Stimulated activated CD8-positive, alpha-beta memory T cell treated with anti-CD3 and anti-CD28 coated beads, Interleukin-4, amount 100 ng/mL, for 48 hours (primary cell): ENCODE results near the gene FADS1.

Source experiments
- DNase-seq: peaks from one replicate; pipeline ENCODE4 v3.0.0-alpha.2; 2020

Gene FADS1

GRCh38 chr11:61793083-61793828, 23.5 kb downstream of the FADS1 start:
- DNase-seq, result peak; percentile 38

GRCh38 chr11:61792310-61793082, 24.3 kb downstream of the FADS1 start, which contains the start of the genes FEN1 and TMEM258:
Gene FEN1 (plus strand): TSS chr11:61792911. CDS start chr11:61795362, 2,451 bp downstream.
Gene TMEM258 (minus strand): TSS chr11:61792599. CDS start chr11:61792558, 41 bp downstream.
- peak; percentile 92 for DNase-seq

DNA sequence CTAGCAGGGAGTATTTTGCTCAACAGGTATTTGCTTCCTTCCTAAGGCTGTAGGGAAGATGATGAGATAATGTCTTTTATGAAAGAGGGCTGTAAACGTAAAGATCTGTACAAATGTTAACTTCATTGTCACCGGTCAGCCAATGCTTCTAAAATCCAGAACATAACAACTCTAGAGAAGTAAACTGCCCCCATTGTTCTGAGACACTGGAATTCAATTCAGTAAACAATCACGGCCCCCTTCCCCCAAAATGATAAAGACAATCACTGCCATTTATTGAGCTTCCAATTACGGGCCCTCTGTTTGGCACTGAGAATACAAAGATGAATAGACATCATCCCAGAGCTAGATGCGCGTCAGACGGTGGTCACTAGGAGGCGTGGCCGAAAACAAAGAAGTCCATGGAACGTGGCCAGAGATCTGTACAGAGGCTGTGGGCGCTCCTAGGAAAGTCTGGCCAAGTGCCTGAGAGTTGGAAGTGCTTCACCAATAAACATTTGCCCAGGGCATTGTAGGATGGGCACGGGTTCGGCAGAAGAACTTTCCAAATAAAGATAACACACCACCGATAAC, 25.0 kb downstream of the FADS1 start:
- peak; percentile 67 for DNase-seq

- no peak for DNase-seq
Observed at GRCh38 chr11:61787928-61788491, 28.8 kb downstream of the FADS1 start.

DNA sequence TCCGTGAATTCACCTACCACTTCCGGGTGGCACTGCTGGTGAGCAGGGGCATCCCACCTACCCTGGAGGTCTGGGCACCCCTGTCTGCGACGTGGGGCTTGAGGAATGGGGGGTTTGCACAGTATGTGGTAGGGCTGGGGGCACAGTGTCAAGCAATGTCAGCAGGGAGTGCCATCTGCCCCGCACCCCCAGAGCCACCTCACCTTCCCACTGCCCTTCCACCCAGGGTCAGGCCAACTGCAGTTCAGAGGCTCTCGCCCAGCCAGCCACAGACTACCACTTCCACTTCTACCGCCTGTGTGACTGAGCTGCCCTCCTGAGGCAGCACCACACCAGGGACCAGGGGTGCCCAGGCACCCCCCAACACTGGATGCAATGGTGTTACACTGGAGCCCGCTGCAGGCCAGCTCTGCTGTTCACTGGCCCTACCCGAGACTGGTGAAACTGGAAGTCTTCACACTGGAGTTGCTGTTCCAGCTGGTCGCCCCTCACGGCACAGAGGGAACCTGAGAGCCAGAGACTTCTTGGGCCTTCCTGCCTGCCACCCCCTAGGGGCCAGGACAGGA, 30.9 kb downstream of the FADS1 start:
- no peak for DNase-seq

- DNase-seq, result no peak
Observed at GRCh38 chr11:61784506-61784805, 32.3 kb downstream of the FADS1 start.

DNA sequence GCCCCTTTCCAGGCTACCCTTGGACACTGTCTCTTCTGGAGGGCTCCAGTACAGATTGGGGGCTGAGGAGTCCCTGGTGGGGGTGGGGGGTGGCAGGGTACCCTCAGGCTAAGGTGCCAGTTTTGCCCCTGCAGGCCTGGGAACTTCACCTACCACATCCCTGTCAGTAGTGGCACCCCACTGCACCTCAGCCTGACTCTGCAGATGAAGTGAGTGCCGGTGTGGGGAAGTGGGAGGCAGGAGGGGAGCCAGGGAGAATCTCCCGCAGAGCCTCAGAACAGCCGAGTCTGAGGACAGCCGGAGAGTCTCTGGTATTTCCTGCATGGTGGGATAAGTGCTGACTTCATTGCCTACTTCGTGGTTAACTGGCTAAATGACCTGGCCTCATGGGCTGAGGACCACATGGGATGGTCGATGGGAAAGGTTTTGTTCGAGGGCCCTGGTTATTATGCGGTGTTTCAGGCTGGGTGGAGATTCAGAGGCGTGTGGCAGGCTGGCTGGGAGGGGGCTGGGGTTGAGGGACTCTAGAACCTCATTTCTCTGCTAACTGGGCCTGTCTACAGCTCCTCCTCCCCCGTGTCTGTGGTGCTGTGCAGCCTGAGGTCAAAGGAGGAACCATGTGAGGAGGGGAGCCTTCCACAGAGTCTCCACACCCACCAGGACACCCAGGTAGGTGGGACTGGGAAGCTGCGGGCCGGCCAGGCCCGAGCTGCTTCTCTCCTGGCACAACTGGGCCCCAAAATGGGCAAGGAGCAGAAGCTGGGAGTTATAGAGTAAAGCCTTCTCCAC, 32.9 kb downstream of the FADS1 start:
- no peak for DNase-seq

- DNase-seq, result no peak
Observed at GRCh38 chr11:61782841-61783240, 34.0 kb downstream of the FADS1 start.

GRCh38 chr11:61782299-61782698, 34.5 kb downstream of the FADS1 start:
- DNase-seq, result no peak

DNA sequence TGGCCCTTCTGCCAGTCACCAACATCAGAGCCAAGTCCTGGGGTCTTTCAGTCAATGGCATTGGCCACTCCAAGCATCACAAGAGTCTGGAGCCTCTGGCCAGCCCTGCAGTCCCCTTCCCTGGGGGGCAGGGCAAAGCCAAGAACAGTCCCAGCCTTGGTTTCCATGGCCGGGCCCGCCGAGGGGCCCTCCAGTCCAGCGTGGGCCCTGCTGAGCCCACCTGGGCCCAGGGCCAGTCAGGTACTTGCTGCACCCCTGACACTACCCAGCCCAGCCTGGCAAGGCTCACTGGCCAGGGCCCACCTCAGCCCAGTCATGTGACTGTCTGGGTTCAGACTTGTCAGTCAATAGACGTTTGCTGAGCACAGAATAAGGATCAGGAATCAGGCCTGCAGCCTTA, 35.2 kb downstream of the FADS1 start:
- DNase-seq, result no peak

DNA sequence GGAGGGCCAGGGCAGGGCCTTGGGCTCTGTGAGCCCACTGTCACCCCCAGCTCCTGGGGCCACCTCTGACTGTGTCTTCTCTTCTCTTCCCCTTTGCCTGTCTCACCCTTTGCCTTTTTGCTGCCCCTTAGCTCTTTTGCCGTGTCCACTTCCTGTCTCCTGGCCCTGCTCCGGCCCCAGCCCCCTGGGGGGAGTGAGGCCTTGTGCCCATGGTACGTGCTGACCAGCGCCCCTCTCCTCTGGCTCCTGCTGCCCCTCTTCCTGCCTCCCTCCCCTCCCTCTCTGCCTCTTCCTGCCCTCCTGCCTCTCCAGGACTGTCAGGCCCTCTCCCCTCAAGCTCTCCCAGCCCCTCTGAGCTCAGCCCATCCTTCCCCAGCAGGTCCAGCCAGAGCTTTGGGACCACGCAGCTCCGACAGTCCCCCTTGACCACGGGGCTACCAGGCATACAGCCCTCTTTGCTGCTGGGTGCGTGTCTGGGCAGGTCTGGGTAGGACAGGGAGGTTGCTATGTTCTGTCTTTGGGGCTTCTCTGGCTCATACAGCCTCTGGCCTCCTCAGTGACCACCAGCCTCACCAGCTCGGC, 36.1 kb downstream of the FADS1 start:
- DNase-seq, result no peak

DNA sequence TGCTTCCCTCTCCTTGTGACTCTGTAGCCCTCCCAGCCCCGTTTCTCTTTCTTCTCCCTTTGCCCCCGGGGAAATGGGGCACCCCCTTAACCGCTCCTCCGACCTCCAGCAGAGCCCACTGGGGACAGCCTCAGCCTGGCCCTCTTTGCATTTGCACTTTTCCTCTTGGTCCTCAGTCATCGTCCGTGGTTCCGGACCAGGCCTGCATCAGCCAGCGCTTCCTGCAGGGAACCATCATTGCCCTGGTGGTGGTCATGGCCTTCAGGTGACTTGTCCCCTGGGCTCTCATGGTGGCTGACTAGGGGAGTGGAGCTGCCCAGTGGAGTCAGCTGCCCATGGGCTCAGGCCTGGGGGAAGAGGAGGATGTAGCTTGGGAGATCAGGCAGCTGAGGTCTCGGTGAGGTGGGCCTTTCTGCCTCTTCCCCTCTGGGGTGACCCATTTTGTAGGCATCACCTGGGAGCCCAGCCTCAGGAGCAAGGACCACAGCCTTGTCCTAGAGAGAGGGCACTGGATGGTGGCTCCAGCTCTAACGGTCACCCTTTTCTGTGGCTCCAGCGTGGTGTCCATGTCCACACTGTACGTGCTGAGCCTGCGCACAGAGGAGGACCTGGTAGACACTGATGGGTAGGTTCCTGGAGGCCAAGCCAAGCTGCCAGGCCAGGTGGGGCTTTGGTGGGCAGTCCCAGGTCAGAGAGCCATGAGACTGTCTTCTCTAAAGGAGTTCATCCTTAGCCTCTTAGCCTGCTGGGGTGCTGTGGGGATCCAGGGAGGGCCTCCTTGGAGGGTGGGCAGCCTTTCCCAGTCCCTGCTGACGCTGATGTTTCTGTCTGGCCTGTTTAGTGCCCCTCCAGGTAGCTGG, 36.9 kb downstream of the FADS1 start:
- no peak for DNase-seq

DNA sequence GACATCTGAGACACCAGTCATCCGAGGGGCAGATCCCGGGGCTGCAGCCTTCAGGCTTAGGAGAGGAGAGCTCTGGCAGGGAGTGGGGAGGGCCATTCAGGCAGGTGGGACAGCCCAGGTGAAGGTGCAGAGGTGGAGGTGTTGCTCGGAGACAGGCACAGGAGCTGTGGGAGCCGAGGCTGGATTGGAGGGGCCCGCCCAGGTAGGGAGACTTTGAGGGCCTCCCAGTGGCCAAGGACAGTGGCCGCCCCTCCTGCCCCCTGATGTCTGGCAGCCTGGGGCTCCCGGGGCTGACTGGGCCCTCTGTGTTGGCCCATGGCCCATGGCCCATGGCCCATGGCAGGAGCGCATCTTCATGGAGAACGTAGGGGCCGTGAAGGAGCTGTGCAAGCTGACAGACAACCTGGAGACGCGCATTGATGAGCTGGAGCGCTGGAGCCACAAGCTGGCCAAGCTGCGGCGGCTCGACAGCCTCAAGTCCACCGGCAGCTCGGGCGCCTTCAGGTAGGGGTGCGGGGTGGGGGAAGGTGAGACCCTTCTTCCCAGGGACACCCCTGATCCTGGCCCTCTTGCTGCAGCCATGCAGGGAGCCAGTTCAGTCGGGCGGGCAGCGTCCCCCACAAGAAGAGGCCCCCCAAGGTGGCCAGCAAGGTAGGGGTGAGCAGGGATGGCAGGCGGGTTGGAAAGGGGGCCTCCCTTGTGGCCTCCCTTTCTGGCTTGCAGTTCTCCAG, 37.7 kb downstream of the FADS1 start:
- DNase-seq, result no peak

DNA sequence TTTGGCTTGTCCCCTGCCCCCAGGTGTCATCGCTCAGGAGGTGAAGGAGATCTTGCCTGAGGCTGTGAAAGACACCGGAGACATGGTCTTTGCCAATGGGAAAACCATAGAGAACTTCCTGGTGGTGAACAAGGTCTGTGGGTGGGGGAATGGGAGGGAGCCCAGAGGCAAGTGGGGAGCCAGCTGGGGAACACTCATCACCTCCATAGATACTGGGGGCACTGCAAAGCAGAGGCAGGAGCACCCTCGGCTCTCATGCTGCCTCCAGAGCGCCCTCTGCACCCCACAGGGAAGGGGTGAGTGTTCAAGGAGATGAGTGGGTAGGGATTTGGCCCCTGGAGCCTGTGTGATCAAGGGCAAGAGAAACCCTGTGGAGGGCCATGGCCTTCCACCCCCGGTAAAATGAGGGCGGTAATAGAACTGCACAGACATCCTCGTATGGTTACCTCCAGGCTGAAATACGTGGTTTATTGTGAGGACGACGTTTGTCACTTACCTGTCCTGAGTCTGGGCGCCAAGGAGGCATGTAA, 38.4 kb downstream of the FADS1 start:
- DNase-seq, result no peak

DNA sequence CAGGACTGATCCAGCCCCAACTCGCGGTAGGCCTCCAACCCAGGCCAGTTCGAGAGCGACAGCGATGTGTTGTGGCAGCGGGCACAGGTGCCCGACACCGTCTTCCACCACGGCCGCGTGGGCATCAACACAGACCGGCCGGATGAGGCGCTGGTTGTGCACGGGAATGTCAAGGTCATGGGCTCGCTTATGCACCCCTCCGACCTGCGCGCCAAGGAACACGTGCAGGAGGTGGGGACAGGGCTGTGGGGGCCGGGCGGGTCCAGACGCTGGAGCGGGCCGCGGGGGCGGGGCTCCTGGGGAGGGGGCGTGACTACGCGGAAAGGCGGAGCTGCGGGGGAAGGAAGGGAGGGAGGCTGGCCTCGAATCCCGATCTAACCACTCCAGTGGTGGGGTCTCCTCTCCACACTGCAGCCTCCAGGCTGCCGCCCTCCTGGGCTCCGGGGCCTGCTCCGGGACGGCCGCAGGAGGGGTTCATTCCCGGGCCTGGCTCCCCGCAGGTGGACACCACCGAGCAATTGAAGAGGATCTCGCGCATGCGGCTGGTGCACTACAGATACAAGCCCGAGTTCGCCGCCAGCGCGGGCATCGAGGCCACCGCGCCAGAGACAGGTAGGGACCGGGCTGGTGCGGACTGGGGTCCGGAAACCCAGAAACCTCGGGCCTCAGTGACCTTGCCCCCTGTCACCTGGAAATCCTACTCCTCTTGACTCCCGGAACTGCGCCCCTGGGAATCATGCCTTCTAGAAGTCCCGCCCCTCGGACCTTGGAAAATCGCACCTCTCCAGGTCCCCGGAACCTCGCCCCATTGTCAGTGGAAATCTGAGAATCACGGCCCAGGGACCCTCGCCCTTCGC, 39.3 kb downstream of the FADS1 start:
- peak; percentile 79 for DNase-seq

DNA sequence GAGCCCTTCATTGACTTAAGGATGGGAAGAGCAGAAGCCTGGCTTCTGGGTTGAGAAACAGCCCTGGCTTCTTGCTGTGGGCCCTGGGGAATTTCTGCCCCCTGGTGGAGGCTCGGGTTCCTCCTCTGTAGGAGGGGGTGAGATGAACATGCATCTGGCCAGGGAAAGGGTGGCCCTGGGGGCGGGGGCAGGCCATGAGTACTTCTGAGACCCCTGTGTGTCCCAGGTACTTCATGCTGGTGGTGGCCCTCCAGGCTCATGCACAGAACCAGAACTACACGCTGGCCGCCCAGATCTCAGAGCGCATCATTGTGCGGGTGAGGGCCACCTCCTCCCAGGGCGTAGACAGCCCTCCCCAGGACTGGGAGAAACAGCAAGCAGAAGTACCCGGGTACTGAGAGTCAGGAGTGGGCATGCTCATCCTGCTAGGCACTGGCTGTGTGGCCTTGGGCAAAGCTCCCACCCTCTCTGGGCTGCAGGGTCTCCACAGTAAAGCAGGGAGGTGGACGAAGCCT, 40.2 kb downstream of the FADS1 start:
- peak; percentile 84 for DNase-seq

DNA sequence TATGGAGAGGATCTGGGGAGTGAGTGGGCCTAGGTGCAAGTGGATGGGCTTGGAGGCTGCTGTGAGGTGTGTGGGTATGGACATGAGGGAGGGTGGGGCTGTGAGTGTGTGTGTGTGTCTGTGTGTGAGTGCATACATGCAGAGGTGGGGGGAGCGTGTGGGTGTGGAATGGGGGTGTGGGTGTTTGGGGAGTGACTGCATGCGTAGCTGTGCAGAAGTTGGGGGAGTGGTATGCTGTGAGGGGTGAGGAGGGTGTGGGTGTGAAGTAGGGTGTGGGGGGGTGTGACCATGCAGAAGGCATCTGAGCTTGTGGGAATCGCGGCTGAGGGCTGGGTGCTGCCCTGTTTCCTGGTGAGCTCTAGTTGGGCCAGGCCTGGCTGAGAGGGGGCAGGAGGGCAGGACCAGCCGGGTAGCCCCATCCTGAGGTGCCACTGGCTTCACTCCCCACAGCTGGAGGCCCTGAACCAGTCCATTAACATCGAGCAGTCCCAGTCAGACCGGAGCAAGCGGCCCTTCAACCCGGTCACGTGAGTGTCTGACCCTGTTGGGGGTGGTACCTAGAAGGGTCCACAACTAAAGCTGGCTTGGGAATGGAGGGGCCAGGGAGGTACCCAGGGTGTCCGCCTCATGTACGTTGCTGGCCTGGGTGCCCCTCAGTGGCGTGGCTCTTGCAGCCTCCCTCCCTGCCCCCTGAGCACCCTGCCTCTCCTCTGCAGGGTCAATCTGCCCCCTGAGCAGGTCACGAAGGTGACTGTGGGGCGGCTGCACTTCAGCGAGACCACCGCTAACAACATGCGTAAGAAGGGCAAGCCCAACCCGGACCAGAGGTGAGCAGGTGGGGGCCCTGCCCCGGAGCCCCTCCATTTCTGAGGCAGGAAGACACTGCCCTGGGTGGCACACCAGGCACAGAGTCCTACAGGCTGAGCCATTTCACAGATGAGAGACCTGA, 40.9 kb downstream of the FADS1 start:
- no peak for DNase-seq

- DNase-seq, result no peak
Observed at GRCh38 chr11:61775106-61775505, 41.7 kb downstream of the FADS1 start.
